ENCODE measurements around the gene HYAL3. TPM values are rescaled to one million over a fixed set of nuclear protein-coding genes. Genes with fewer than 3 reads are reported as not detected.

The HYAL3 gene
- total and polyA plus RNA-seq, 2 of the 13 experiments (the other 11 are each of a cell fraction or from before 2014, with no cell fraction given) = 5.5 to 10.4 TPM

DNA sequence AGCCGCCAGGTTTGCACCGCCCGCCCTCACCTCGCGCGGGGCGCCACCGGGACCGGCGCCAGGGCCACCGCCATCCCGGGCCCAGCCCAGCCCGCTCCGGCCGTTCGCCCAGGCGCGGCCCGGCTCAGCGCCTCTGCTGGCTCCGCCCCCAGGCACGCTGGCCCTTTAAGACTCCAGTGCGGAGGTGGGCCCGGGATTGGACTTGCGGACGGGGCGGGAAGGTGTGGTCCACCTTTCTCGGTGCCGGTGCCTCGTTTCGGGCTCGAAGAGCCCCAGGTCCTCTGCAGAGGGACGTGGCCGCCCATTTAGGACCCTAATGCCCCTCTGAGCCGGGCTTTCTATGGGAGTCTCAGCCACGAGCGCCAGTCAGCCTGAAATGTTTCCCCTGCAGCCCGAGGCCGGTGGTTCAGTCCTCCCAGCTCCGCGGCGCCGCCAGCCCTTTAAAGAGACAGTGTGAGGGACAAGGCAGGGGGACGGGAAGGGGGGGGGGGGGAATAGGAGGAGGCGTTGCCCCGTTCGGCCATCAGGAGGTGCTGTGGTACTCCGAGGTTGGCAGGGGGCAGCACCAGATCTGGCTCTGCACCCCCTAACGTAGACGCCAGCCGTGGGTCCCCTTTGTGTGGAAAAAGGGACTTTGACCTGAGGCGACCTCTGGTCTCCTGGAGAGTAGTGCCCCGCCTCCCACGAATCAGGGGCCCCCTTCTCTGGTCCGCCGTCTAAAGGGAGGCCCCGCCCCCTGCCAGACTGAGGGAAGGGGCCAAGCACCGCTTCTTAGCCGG lies 22.3 kb upstream of the HYAL3 start (continued):
- TF ChIP-seq ZNF446 (CRISPR knock-in tag; IDR thresholded peaks at IDR 0.05) = no peak
- TF ChIP-seq ZNF614 (CRISPR knock-in tag; IDR thresholded peaks at IDR 0.05; ENCODE audit: borderline replicate concordance) = 0 out of 2 replicates have a peak, but pooled peaks have one; percentile 53
- no peak for TF ChIP-seq RAD51 (IDR thresholded peaks at IDR 0.05; ENCODE audit: borderline replicate concordance)
- TF ChIP-seq ZNF674 (CRISPR knock-in tag; IDR thresholded peaks at IDR 0.05; ENCODE audit: low read depth) = no peak
- no peak for TF ChIP-seq IKZF4 (CRISPR knock-in tag; IDR thresholded peaks at IDR 0.05; ENCODE audit: borderline replicate concordance, low read depth, not compliant biosample characterization)
- no peak for TF ChIP-seq ELK4 (CRISPR knock-in tag; IDR thresholded peaks at IDR 0.05; ENCODE audit: borderline replicate concordance)
- no peak for TF ChIP-seq ZNF530 (CRISPR knock-in tag; IDR thresholded peaks at IDR 0.05; ENCODE audit: low read depth)
- TF ChIP-seq NR2F1 (CRISPR knock-in tag; IDR thresholded peaks at IDR 0.05) = peak; percentile 56 to 75; a peak in 3 of 4 replicates
- no peak for TF ChIP-seq ZNF44 (CRISPR knock-in tag; IDR thresholded peaks at IDR 0.05)
- no peak for TF ChIP-seq KLF11 (CRISPR knock-in tag; IDR thresholded peaks at IDR 0.05)
- TF ChIP-seq GPBP1L1 (CRISPR knock-in tag; IDR thresholded peaks at IDR 0.05) = no peak
- 0 out of 2 replicates have a peak, but pooled peaks have one; percentile 8 for TF ChIP-seq NFKB2 (CRISPR knock-in tag; IDR thresholded peaks at IDR 0.05; ENCODE audit: borderline replicate concordance)
- TF ChIP-seq CBX1 (IDR thresholded peaks at IDR 0.05; ENCODE audit: low read depth) = peak; percentile 41
- TF ChIP-seq, protein P1, sequence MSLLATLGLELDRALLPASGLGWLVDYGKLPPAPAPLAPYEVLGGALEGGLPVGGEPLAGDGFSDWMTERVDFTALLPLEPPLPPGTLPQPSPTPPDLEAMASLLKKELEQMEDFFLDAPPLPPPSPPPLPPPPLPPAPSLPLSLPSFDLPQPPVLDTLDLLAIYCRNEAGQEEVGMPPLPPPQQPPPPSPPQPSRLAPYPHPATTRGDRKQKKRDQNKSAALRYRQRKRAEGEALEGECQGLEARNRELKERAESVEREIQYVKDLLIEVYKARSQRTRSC (CRISPR knock-in tag; IDR thresholded peaks at IDR 0.05; ENCODE audit: low read depth) = no peak
- no peak for TF ChIP-seq NR1H2 (CRISPR knock-in tag; IDR thresholded peaks at IDR 0.05; ENCODE audit: borderline replicate concordance, low read depth)
- no peak for TF ChIP-seq MZF1 (CRISPR knock-in tag; IDR thresholded peaks at IDR 0.05; ENCODE audit: borderline replicate concordance)
- TF ChIP-seq ZNF281 (CRISPR knock-in tag; IDR thresholded peaks at IDR 0.05; ENCODE audit: borderline replicate concordance) = peak; percentile 50; the same call in 1 of the 2 replicates
- TF ChIP-seq SMC3 (IDR thresholded peaks at IDR 0.05; ENCODE audit: low read length) = peak; percentile 15
- TF ChIP-seq ZBTB25 (CRISPR knock-in tag; IDR thresholded peaks at IDR 0.05) = no peak
- TF ChIP-seq CSRNP1 (CRISPR knock-in tag; IDR thresholded peaks at IDR 0.05) = 0 out of 2 replicates have a peak, but pooled peaks have one; percentile 9
